Measurements from ENCODE around the gene SULT1B1. TPM values are rescaled to one million over a fixed set of nuclear protein-coding genes. Genes with fewer than 3 reads are reported as not detected.

Gene SULT1B1
- total RNA-seq, 1 donor from 2014 or later: 0.11 TPM

GRCh38 chr4:69718396-69719271 is 41.8 kb downstream of the SULT1B1 start:
- no peaks in the 10 kb centered on the region for H3K79me2 ChIP-seq (ENCODE audit: insufficient read depth, low read length)
- H3K4me3 ChIP-seq (ENCODE audit: insufficient read depth, low read depth, low read length): no peak overlapping the region
- no peaks in the 10 kb centered on the region for H3K36me3 Mint-ChIP-seq (ENCODE audit: low read depth, unreplicated experiment)
- H3K4me1 ChIP-seq (ENCODE audit: insufficient read depth, low read length): no peaks in the 10 kb centered on the region
- no peaks in the 10 kb centered on the region for H3K27me3 ChIP-seq (ENCODE audit: insufficient read depth, low read length)
- no peak for TF ChIP-seq CTCF (IDR thresholded peaks at IDR 0.05; ENCODE audit: insufficient read depth, low read depth, low read length)
- TF ChIP-seq EZH2 (IDR thresholded peaks at IDR 0.05; ENCODE audit: insufficient read depth, low read length): no peak
- no peaks in the 10 kb centered on the region for H3K9me3 Mint-ChIP-seq (ENCODE audit: unreplicated experiment)
- DNase-seq (ENCODE audit: low read depth) (peak; percentile 15), FAIRE-seq (no peak)
- H3K27me3 Mint-ChIP-seq (ENCODE audit: low read depth, unreplicated experiment): no peaks in the 10 kb centered on the region
- H3K27ac ChIP-seq (ENCODE audit: low read depth, low read length): no peak overlapping the region
- no peaks in the 10 kb centered on the region for H4K20me1 ChIP-seq (ENCODE audit: insufficient read depth, low read length)
- no peak overlapping the region for H2AFZ ChIP-seq (ENCODE audit: low read depth, low read length)
- H3K4me2 ChIP-seq (ENCODE audit: low read length): peak overlapping the region; percentile 17
- no peaks in the 10 kb centered on the region for H3K9me3 ChIP-seq (ENCODE audit: insufficient read depth, low read depth, low read length)
- no peak overlapping the region for H3K4me3 Mint-ChIP-seq (ENCODE audit: unreplicated experiment)
- H3K9ac ChIP-seq (ENCODE audit: low read length): no peak overlapping the region
- H3K27ac Mint-ChIP-seq (ENCODE audit: unreplicated experiment): peak overlapping the region; percentile 29
- H3K4me1 Mint-ChIP-seq (ENCODE audit: low read depth, unreplicated experiment): peaks cover 8% of the 10 kb centered on the region
- H3K36me3 ChIP-seq (ENCODE audit: insufficient read depth, low read length): no peaks in the 10 kb centered on the region

GRCh38 chr4:69717778-69718177 is 42.6 kb downstream of the SULT1B1 start:
- DNase-seq (ENCODE audit: low read depth): no peak
- H3K4me1 Mint-ChIP-seq (ENCODE audit: low read depth, unreplicated experiment): peaks cover 8% of the 10 kb centered on the region
- Histone ChIP-seq H3K4me2 (ENCODE audit: low read length) (no peak overlapping the region), H3K9me3 (ENCODE audit: insufficient read depth, low read depth, low read length) (no peaks in the 10 kb centered on the region), H3K4me1 (ENCODE audit: insufficient read depth, low read length) (no peaks in the 10 kb centered on the region), H4K20me1 (ENCODE audit: insufficient read depth, low read length) (no peaks in the 10 kb centered on the region), H3K36me3 (ENCODE audit: insufficient read depth, low read length) (no peaks in the 10 kb centered on the region), H3K9ac (ENCODE audit: low read length) (no peak overlapping the region), H3K27ac (ENCODE audit: low read depth, low read length) (no peak overlapping the region), H3K4me3 (ENCODE audit: insufficient read depth, low read depth, low read length) (no peak overlapping the region), H3K79me2 (ENCODE audit: insufficient read depth, low read length) (no peaks in the 10 kb centered on the region), H2AFZ (ENCODE audit: low read depth, low read length) (no peak overlapping the region), H3K27me3 (ENCODE audit: insufficient read depth, low read length) (no peaks in the 10 kb centered on the region)
- no peak overlapping the region for H3K27ac Mint-ChIP-seq (ENCODE audit: unreplicated experiment)
- no peak for FAIRE-seq
- no peaks in the 10 kb centered on the region for H3K9me3 Mint-ChIP-seq (ENCODE audit: unreplicated experiment)
- TF ChIP-seq EZH2 (IDR thresholded peaks at IDR 0.05; ENCODE audit: insufficient read depth, low read length) (no peak), CTCF (IDR thresholded peaks at IDR 0.05; ENCODE audit: insufficient read depth, low read depth, low read length) (no peak)
- H3K4me3 Mint-ChIP-seq (ENCODE audit: unreplicated experiment): no peak overlapping the region
- no peaks in the 10 kb centered on the region for H3K27me3 Mint-ChIP-seq (ENCODE audit: low read depth, unreplicated experiment)
- H3K36me3 Mint-ChIP-seq (ENCODE audit: low read depth, unreplicated experiment): no peaks in the 10 kb centered on the region

GRCh38 chr4:69716654-69717053 is 43.8 kb downstream of the SULT1B1 start:
- no peak overlapping the region for H3K4me3 Mint-ChIP-seq (ENCODE audit: unreplicated experiment)
- H3K27me3 Mint-ChIP-seq (ENCODE audit: low read depth, unreplicated experiment): no peaks in the 10 kb centered on the region
- Histone ChIP-seq H3K4me2 (ENCODE audit: low read length) (no peak overlapping the region), H3K27me3 (ENCODE audit: insufficient read depth, low read length) (no peaks in the 10 kb centered on the region), H3K79me2 (ENCODE audit: insufficient read depth, low read length) (no peaks in the 10 kb centered on the region), H3K9ac (ENCODE audit: low read length) (no peak overlapping the region), H3K27ac (ENCODE audit: low read depth, low read length) (no peak overlapping the region), H2AFZ (ENCODE audit: low read depth, low read length) (no peak overlapping the region), H3K4me1 (ENCODE audit: insufficient read depth, low read length) (no peaks in the 10 kb centered on the region), H3K9me3 (ENCODE audit: insufficient read depth, low read depth, low read length) (no peaks in the 10 kb centered on the region), H4K20me1 (ENCODE audit: insufficient read depth, low read length) (no peaks in the 10 kb centered on the region), H3K4me3 (ENCODE audit: insufficient read depth, low read depth, low read length) (no peak overlapping the region), H3K36me3 (ENCODE audit: insufficient read depth, low read length) (no peaks in the 10 kb centered on the region)
- DNase-seq (ENCODE audit: low read depth): no peak
- no peak for FAIRE-seq
- peaks cover 8% of the 10 kb centered on the region for H3K4me1 Mint-ChIP-seq (ENCODE audit: low read depth, unreplicated experiment)
- no peak overlapping the region for H3K27ac Mint-ChIP-seq (ENCODE audit: unreplicated experiment)
- no peaks in the 10 kb centered on the region for H3K9me3 Mint-ChIP-seq (ENCODE audit: unreplicated experiment)
- no peaks in the 10 kb centered on the region for H3K36me3 Mint-ChIP-seq (ENCODE audit: low read depth, unreplicated experiment)
- TF ChIP-seq EZH2 (IDR thresholded peaks at IDR 0.05; ENCODE audit: insufficient read depth, low read length) (no peak), CTCF (IDR thresholded peaks at IDR 0.05; ENCODE audit: insufficient read depth, low read depth, low read length) (no peak)

Measured in astrocyte (in vitro differentiated cells and primary cell).